Measurements from ENCODE around the gene PLCB4. TPM values are rescaled to one million over a fixed set of nuclear protein-coding genes. Genes with fewer than 3 reads are reported as not detected.

The PLCB4 gene
- total RNA-seq, 2 experiments from 2014 or later: not detected

- no TSS peak for BruUV-seq (replicated peaks)
- Histone ChIP-seq H3K9me3 (ENCODE audit: low read length) (no peaks in the 10 kb centered on the region), H3K4me2 (ENCODE audit: low read length) (no peak overlapping the region), H3K4me3 (ENCODE audit: low read depth, low read length, poor library complexity, severe bottlenecking) (no peak overlapping the region), H3K4me1 (ENCODE audit: insufficient read depth, low read length, poor library complexity, severe bottlenecking) (no peaks in the 10 kb centered on the region), H3K36me3 (ENCODE audit: insufficient read depth, low read length) (no peaks in the 10 kb centered on the region), H3K9me2 (ENCODE audit: insufficient read depth, low read length) (no peaks in the 10 kb centered on the region), H4K20me1 (ENCODE audit: insufficient read depth, low read length) (no peaks in the 10 kb centered on the region), H2AFZ (ENCODE audit: low read length) (no peak overlapping the region), H3K27ac (ENCODE audit: low read depth, low read length, poor library complexity, severe bottlenecking) (no peak overlapping the region), H3K79me2 (ENCODE audit: insufficient read depth, low read depth, low read length) (no peaks in the 10 kb centered on the region)
- POLR2A ChIA-PET: interaction anchor here (0.6 kb wide), 1 partner anchor 11 kb away, joined by 3 read pairs; no protein-coding TSS in a partner anchor
- DNase-seq (ENCODE audit: low spot score): no peak
- TF ChIP-seq CTCF (conservative IDR thresholded peaks at IDR 0.05; ENCODE audit: low read length): no peak
- intact Hi-C loops (cut with micrococcal nuclease; ENCODE audit: unreplicated experiment): no loop called here
- CTCF ChIA-PET (ENCODE audit: unreplicated experiment): no interaction called here
These were observed 136.1 kb downstream of the PLCB4 start for GRCh38 chr20:9204979-9205378.

GRCh38 chr20:9206486-9206885 is 137.6 kb downstream of the PLCB4 start:
- H4K20me1 ChIP-seq (ENCODE audit: insufficient read depth, low read length): no peaks in the 10 kb centered on the region
- H3K4me1 ChIP-seq (ENCODE audit: insufficient read depth, low read length, poor library complexity, severe bottlenecking): no peaks in the 10 kb centered on the region
- intact Hi-C loops (cut with micrococcal nuclease; ENCODE audit: unreplicated experiment): no loop called here
- H2AFZ ChIP-seq (ENCODE audit: low read length): no peak overlapping the region
- H3K4me3 ChIP-seq (ENCODE audit: low read depth, low read length, poor library complexity, severe bottlenecking): no peak overlapping the region
- no peak overlapping the region for H3K27ac ChIP-seq (ENCODE audit: low read depth, low read length, poor library complexity, severe bottlenecking)
- no peak for DNase-seq (ENCODE audit: low spot score)
- ChIA-PET POLR2A (no interaction called here), CTCF (ENCODE audit: unreplicated experiment) (no interaction called here)
- H3K9me3 ChIP-seq (ENCODE audit: low read length): no peaks in the 10 kb centered on the region
- TF ChIP-seq CTCF (conservative IDR thresholded peaks at IDR 0.05; ENCODE audit: low read length) (no peak), EZH2phosphoT487 (IDR thresholded peaks at IDR 0.05; ENCODE audit: borderline replicate concordance, low read depth, low read length) (no peak)
- no peaks in the 10 kb centered on the region for H3K79me2 ChIP-seq (ENCODE audit: insufficient read depth, low read depth, low read length)
- no peak overlapping the region for H3K4me2 ChIP-seq (ENCODE audit: low read length)
- BruUV-seq (replicated peaks): no TSS peak
- no peaks in the 10 kb centered on the region for H3K36me3 ChIP-seq (ENCODE audit: insufficient read depth, low read length)
- no peaks in the 10 kb centered on the region for H3K9me2 ChIP-seq (ENCODE audit: insufficient read depth, low read length)

GRCh38 chr20:9207253-9207652 is 138.4 kb downstream of the PLCB4 start:
- Histone ChIP-seq H3K79me2 (ENCODE audit: insufficient read depth, low read depth, low read length) (no peaks in the 10 kb centered on the region), H3K9me3 (ENCODE audit: low read length) (no peaks in the 10 kb centered on the region), H2AFZ (ENCODE audit: low read length) (no peak overlapping the region), H4K20me1 (ENCODE audit: insufficient read depth, low read length) (no peaks in the 10 kb centered on the region), H3K4me3 (ENCODE audit: low read depth, low read length, poor library complexity, severe bottlenecking) (no peak overlapping the region), H3K9me2 (ENCODE audit: insufficient read depth, low read length) (no peaks in the 10 kb centered on the region), H3K36me3 (ENCODE audit: insufficient read depth, low read length) (no peaks in the 10 kb centered on the region), H3K4me1 (ENCODE audit: insufficient read depth, low read length, poor library complexity, severe bottlenecking) (no peaks in the 10 kb centered on the region), H3K4me2 (ENCODE audit: low read length) (no peak overlapping the region), H3K27ac (ENCODE audit: low read depth, low read length, poor library complexity, severe bottlenecking) (no peak overlapping the region)
- CTCF ChIA-PET (ENCODE audit: unreplicated experiment): no interaction called here
- intact Hi-C loops (cut with micrococcal nuclease; ENCODE audit: unreplicated experiment): no loop called here
- no peak for DNase-seq (ENCODE audit: low spot score)
- POLR2A ChIA-PET: no interaction called here
- no peak for TF ChIP-seq CTCF (conservative IDR thresholded peaks at IDR 0.05; ENCODE audit: low read length)
- TF ChIP-seq EZH2phosphoT487 (IDR thresholded peaks at IDR 0.05; ENCODE audit: borderline replicate concordance, low read depth, low read length): no peak
- BruUV-seq (replicated peaks): no TSS peak

Data from OCI-LY7 (cell line).